Stimulated activated CD4-positive, alpha-beta T cell treated with anti-CD3 and anti-CD28 coated beads, Interleukin-4, amount 100 ng/mL, for 4 hours (primary cell): ENCODE results near the gene HAO2.

Source experiments
- DNase-seq, 2 experiments: peaks; one replicate each; pipeline ENCODE4 v3.0.0-alpha.2; 2020

Gene HAO2

DNA sequence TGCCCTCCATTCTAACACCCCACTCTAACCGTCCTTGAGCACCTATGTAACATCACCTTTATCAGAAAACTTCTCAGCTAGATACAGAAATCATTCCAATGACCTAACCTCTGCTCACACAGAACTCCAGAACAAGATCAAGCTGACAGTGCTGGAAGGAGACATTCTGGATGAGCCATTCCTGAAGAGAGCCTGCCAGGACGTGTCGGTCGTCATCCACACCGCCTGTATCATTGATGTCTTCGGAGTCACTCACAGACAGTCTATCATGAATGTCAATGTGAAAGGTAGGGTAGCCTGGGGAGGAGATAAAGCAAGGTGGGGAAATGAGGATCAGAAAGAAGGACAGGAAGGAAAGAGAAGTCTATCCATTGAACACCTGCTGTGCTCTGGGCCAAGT, 74.2 kb downstream of the HAO2 start:
- no peak for DNase-seq
